DMS153 treated with DMSO at 0.1 percent for 48 hours (cell line): ENCODE measurements around the gene KRT33A.

Experiments
- DNase-seq: peaks from one replicate; lab custom pipeline; 2025; ENCODE audit not compliant: unreplicated experiment; lab: John Stamatoyannopoulos, UW

The KRT33A gene

GRCh38 chr17:41331606-41332005, 19.0 kb downstream of the KRT33A start:
- DNase-seq = no peak

DNA sequence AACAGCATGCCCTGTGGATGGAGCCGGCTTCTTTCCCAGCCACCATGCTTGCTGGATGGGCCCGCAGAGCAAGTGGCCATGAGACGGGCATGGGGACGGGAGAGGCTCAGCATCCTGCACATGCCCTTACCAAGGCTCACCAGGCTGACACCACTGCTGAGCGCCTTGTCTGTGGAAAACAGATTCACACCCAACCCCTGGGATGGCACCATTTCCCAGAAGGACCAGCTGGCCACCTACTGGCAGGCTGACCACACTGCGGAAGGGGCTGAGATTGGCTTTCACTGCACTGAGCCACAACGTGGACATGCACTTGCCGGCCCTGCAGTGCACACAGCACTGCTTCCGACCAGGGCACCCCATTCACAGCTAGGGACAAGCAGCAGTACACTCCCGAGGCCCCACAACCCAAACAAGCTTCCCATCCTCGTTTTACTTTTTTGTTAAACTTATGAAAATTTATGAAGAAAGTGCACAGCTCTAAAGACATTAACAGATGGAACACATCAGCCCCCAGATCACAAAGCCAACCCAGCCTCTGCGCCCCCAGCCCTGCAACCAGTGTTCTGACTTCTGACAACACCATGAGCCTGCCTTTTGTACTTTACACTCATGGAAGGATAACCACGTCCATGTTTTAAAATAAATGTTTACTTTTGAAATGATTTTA, 21.2 kb downstream of the KRT33A start:
- peak; percentile 47 for DNase-seq

DNA sequence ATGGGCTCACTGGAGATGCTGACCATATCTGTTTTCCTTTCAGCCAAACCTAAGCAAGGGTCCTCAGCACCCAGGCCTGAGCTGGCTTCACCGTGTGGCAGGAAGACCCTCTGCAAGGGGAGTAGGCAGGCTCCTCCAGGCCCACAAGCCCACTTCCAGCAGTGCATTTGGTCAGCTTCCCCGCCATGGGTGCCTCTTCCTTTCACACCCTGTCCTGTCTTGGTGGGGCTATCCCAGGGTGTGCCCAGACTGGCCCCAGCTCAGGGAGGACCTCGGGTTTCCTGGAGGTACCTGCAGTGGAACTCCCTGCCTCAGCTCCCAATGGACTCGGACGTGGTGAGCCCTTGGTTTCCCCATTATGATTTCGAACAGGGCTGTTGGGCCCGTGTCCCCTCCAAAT, 22.4 kb downstream of the KRT33A start:
- no peak for DNase-seq

DNA sequence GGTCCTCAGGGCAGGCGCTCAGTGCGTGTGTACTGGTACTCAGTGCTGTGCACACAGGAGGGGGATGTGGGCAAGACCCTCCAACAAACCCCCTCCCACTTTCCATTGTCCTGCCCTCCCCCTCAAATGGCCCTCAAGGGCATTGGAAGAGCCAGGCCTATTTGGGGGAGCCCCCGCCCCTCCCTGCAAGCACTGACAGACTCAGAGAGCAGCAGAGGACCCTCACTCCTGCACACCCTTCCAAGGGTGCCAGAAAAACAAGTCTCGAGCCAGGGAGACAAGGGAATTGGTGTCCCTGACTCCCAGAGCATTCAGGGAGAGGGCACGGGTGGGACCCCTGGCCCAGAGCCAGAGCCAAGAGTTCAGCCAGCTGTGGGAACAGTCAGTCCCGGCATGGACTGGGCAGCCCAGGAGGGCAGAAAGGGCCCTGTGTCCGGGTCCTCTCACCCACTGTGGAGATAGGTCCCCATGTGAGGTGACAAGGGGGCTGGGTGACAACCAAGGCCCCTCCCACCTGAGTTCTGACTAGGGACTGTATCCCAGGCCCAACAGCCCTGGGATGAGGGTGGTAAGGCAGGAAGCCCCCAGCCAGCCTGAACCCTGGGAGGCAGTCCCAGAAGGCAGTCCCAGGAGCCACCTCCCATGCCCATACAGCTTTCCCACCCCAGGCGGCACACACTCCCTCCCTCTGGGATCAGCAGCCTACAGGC, 23.1 kb downstream of the KRT33A start:
- no peak for DNase-seq

- DNase-seq = no peak
These were observed 24.2 kb downstream of the KRT33A start for GRCh38 chr17:41326173-41327145.

DNA sequence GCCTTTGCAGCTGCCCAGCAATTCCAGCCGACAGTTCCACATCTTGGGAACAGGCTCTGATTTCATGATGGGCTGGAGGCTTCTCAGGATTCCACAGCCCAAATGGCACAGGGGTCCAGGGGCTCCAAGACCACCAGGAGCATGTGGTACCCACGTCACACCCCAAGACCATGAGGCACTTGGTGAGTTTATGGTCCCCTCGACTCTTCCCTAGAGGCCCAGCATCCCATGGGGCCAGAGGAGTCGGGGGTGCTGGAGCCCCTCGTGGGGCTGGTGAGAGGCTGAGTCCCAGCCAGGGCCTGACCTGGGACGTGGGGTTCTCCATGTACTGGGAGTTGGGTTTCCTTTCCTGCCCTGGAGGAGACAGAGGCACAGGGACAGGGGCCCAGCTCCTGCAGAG, 25.0 kb downstream of the KRT33A start:
- no peak for DNase-seq

DNA sequence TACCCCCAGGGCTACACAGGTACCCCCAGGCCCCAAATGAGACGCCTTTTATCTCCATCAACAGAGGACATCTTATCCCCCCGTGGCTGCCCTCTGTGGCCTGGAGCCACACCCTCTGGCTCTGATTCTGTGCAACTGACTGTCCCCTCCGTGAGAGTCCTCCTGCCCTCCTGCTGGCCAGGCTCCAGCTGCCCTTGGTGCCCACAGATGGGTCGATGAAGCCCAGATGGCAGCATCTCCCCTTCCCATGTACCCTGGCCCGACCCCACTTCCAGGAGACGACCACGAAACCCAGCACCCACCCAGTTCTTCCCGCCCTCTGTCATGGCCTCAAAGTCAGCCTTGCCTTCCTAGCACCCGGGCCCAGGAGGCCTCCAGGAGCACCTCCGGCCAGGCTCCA, 25.5 kb downstream of the KRT33A start:
- DNase-seq = no peak

- no peak for DNase-seq
These were observed 26.2 kb downstream of the KRT33A start for GRCh38 chr17:41324180-41325075.

GRCh38 chr17:41322903-41323895, 27.4 kb downstream of the KRT33A start:
- DNase-seq = no peak

DNA sequence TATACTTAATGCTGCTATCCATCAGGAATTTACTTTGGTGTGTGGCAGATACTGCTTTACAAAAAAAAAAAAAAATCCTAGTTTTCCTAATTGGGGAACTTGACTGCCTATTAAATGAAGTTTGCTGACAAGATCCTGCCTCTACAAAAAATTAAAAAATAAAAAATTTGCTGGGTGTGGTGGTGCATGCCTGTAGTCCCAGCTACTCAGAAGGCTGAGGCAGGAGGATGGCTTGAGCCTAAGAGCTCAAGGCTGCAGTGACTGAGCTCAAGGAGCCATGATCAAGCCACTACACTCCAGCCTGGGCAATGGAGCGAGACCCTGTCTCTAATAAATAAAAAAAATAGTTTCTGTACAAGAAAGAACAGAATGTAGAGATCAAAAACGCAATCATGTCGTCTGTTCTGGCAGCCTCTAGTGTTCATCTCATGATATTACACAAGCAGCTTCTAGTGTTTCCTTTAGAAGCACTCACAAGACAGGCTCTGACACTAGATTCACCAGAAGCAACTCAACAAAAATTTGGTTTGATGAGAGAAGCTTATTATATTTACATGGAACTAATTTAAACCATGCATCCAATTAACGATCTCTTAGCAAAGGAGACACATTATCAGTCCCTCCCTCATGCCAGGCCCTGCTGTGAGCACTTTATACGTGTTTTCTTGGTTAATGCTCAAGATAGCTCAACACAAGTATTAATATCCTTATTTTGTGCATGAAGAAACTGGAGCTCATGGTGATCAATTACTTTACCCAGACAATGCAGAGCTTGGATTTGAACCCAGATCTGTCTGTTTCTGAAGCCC, 28.3 kb downstream of the KRT33A start:
- peak; percentile 8 for DNase-seq

DNA sequence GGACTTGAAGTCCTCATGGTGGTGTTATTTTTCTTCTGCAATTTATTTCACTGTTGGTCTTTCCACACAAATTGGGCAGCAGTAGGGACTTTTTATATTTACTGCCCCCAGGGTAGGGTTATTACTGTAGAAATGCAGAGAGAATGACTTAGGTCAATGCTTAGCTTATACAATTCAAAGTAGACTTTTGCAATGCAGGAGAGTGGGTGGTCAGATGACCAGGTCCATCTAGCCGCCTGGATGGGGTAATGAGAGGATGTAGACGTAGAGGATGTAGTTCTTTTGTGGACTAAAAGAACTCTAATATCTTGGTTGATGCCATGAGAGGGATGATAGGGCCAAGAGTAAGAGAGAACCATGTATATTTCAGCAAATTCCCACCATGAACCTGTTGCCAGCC, 32.4 kb downstream of the KRT33A start:
- no peak for DNase-seq

DNA sequence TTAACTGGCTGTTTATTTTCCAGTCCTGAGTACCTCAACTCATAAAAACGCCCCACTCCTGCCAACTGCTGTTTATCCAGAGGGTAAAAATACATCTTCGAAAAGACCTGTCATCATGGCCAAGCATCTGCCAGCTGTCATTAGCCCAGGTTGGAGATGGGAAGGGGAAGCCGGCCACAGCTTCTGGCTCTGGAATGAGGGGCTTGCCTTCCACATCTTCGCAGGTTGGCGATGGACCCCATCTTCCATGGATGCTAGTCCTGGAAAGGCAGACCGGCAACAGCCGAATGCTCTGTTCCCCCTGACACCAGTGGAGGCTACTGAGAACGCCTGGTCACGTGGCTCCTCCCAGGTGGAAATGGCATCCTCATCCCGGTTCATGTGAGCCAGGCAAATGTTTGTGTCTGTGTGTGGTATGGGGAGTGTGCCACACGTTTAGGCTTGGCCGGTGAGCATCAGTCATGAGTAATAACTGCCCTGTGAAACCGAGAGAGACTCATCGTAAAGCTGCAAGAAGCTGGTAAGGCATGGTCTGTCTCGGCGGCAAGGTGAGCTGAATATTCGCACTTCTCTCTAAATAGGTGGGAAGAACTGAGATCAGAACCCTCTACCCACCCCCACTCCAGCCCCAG, 34.7 kb downstream of the KRT33A start:
- DNase-seq = peak; percentile 11

DNA sequence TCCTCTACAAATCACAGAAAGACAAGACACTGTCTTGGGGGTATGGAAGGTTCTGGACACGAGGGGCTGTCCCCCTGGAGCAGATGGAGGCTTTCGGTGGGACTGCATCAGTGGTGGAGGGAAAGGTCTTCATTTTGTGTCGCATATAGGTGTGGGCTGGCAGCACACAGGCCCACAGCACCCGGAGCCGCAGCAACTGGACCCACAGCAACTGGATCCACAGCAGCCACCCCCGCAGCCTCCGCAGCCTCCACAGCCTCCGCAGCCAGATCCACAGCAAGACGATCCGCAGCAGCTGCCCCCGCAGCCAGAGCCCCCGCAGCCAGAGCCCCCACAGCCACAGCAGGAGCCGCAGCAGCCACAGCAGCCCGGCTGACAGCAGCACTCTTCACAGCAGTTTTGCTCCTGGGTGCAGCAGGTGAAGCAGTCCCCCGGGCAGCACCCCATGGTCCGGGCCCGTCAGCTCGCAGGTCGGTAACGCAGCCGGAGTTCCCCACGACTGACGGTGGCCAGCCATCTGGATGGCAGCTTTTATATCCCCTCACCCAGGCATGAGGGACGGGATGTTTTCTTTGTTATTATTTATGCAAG, 35.3 kb downstream of the KRT33A start, which contains the start of gene KRTAP17-1:
TSS of gene KRTAP17-1 (minus strand) at position 507 of the 591 bp plus-strand sequence. CDS start at position 447, 60 bp downstream.
- DNase-seq = peak; percentile 21

DNA sequence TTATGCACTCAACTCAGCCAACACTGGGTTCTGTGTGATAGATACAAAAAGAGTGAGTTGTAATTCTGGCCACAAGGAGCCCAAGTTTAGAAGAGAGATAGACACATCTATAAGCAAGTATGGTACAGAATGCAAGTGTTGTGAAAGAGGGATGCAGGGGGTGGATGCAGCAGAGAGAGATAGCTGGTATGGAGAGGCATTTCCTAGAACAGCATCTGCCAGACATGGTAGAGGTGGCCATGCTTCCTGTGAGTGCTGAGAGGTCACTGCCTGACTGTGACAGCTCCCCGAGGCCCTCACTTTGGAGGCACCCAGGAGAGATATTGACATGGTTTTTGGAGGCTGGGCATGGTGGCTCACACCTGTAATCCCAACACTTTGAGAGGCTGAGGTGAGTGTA, 39.5 kb downstream of the KRT33A start:
- no peak for DNase-seq

DNA sequence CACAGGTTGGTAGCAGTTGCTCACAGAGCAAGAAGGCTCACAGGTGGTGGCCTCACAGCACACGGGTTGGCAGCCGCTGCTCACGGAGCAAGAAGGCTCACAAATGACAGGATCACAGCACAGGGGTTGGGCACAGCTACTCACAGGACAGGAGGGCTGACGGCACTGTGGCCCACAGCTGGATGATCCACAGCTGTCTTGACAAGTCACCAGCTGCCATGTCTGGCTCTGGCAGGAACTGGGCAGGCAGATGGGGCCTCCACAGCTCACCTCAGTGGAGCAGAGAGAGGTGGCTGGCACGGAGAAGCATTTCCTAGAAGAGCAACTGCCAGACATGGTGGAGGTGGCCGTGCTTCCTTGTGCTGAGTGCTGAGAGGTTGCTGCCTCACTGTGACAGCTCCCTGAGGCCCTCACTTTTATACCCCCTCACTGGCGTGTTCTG, 41.7 kb downstream of the KRT33A start, which contains the start of gene KRTAP16-1:
TSS of gene KRTAP16-1 (minus strand) at position 392 of the 442 bp plus-strand sequence. CDS start at position 336, 56 bp downstream.
- DNase-seq = no peak

DNA sequence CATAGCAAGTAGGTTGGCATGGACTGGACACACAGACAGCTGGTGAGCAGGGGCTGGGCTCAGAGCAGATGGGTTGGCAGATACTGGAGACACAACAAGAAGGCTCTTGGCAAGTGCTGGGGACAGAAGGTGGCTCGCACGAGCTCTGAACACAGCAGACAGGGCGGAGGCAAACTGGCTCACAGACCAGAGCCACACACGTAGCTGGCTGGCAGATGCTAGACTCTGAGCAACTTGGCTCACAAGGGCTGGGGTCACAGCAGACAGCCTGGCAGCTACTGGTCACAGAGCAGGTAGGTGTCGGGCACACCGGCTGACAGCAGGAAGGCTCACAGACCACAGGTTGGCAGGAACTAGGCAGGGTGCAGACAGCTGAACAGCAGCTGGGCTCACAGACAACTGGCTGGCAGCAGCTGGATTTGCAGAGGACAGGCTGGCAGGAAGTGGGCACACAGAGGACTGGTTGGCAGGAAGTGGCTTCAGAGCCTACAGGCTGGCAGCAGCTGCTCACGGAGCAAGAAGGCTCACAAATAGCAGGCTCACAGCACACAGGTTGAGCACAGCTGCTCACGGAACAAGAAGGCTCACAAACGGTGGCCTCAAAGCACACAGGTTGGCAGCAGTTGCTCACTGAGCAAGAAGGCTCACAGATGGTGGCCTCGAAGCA, 42.2 kb downstream of the KRT33A start:
- DNase-seq = peak; percentile 27

DNA sequence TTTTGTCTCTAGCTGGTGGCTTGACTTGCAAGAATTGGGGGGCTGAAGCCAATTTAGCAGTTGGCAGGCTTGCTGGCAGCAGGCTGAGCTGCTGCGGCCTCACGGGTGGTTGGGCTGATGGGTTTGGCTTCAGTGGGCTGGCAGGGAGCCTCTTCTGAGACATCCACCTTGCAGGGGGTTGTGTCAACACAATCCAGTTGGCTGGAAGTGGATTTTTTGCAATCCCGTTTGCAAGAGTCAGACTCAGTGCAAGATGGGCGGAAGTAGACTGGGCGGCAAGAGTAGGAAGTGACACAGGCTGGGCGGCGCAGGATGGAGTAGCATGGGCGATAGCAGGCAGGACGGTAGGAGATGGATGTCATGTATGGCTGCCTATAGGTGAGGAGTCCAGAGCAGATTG, 43.0 kb downstream of the KRT33A start:
- no peak for DNase-seq
